H1 (cell line): ENCODE measurements around the gene NCF2. TPM values are rescaled to one million over a fixed set of nuclear protein-coding genes. Genes with fewer than 3 reads are reported as not detected.

Experiments
- BACH1 ChIP-seq: IDR thresholded peaks from 2 replicates; pipeline ENCODE4 v1.6.1; 2012; ENCODE audit warnings: low read length, improper control_type of control experiment
- TAF7 ChIP-seq: optimal IDR thresholded peaks from 2 replicates; pipeline ENCODE3; 2011; ENCODE audit warnings: low read depth, mild to moderate bottlenecking, inconsistent platforms, low read length, moderate library complexity, borderline replicate concordance
- polyA plus RNA-seq, 7 experiments: library from polyadenylated mRNA; depleted of rRNA in 3 of 7; stranded (reverse) in 5 of 7; unstranded in 2 of 7; fragments of >200 nt in 5 of 7; fragments of 200-250 nt in 2 of 7; gene quantifications; 1 replicate in 5 of 7; 2 replicates in 1 of 7; 4 replicates in 1 of 7; pipeline versions ENCODE4 v1.2.1 to v1.2.3, GENCODE V29; 2011 to 2013; ENCODE audit warnings: missing spikeins in 2 of 7, mixed read lengths in 2 of 7
- total RNA-seq: library from RNA; stranded (reverse); fragmentation: NEBNext Ultra II Directional; extraction: Animal tissue kit (Norgen Biotek cat#: 25700); gene quantifications from 2 replicates; pipeline ENCODE4 v1.2.1, GENCODE V29; 2021
- TF ChIP-seq, protein P1 (sequence below): IDR thresholded peaks from 2 replicates; pipeline ENCODE4 v1.6.1; 2011; ENCODE audit warnings: low read length, improper control_type of control experiment

Gene NCF2
- total and polyA plus RNA-seq, 2 of the 8 experiments (the other 6 are each of a cell fraction or from before 2014, with no cell fraction given), result not detected

DNA sequence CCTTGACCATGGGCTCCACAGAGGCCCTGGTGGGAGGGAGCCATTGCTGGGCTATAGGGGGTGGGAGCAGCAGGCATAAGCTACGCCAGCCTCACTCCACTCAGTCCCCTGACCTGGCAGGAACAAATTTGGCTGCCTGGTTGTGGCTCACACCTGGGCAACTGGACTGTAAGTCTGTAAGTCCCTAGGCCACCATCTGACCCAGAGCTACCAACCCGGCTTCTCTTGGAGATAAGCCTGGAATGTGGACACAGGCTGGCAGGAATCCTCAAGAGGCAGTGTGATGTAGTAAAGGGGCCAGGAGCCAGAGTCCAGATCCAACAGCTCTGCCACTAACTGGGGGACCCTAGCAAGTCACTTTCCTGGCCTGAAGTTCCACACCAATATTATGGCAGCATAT is 11.4 kb downstream of the NCF2 start (continued):
- no peak for TF ChIP-seq TAF7
- TF ChIP-seq, protein P1, sequence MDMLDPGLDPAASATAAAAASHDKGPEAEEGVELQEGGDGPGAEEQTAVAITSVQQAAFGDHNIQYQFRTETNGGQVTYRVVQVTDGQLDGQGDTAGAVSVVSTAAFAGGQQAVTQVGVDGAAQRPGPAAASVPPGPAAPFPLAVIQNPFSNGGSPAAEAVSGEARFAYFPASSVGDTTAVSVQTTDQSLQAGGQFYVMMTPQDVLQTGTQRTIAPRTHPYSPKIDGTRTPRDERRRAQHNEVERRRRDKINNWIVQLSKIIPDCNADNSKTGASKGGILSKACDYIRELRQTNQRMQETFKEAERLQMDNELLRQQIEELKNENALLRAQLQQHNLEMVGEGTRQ, result no peak
- TF ChIP-seq BACH1, result no peak
